GM12891 (cell line): ENCODE data around the gene AXIN1.

ENCODE experiments used
- POLR2AphosphoS5 ChIP-seq: IDR thresholded peaks from 2 replicates; pipeline ENCODE4 v1.6.1; 2011; ENCODE audit warnings: low read depth, low read length, control low read depth
- SPI1 ChIP-seq: IDR thresholded peaks from 2 replicates; pipeline ENCODE4 v1.6.1; 2011; ENCODE audit warnings: low read depth, low read length, control low read depth

- no peak for TF ChIP-seq SPI1
- no peak for TF ChIP-seq POLR2AphosphoS5
Observed at GRCh38 chr16:389352-389751, 36.8 kb upstream of the AXIN1 start.
